Gastroesophageal sphincter (tissue), 3 donors: ENCODE data around the gene RAB9B.

ENCODE experiments used
- CTCF ChIP-seq, 4 experiments: fragments of 200-600 bp in 2 of 4; fragments of 450-650 bp in 2 of 4; sonication (generic) in 1 of 4; IDR thresholded peaks; one replicate each; pipeline ENCODE4 v1.5.1; 2017 to 2019; ENCODE audit warnings: antibody characterized with exemption in 4 of 4, mild to moderate bottlenecking in 2 of 4, moderate library complexity in 2 of 4
- POLR2A ChIP-seq, 2 donors: fragments of 450-650 bp; IDR thresholded peaks; one replicate each; pipeline ENCODE4 v1.6.1; 2017; ENCODE audit warnings: antibody characterized with exemption in 2 of 2, mild to moderate bottlenecking in 2 of 2, moderate library complexity in 1 of 2
- POLR2AphosphoS5 ChIP-seq: sonication (generic); formaldehyde crosslinking; IDR thresholded peaks from one replicate; pipeline ENCODE4 v1.6.1; 2017; ENCODE audit warnings: antibody characterized with exemption

GRCh38 chrX:103823591-103823990 lies 8.5 kb downstream of the RAB9B start:
- no peak for TF ChIP-seq CTCF (IDR thresholded peaks at IDR 0.05)
- TF ChIP-seq POLR2A (IDR thresholded peaks at IDR 0.05), result no peak
- no peak for TF ChIP-seq POLR2AphosphoS5
